Posterior vena cava (tissue), 2 donors: ENCODE results near the gene ATL1. TPM values are rescaled to one million over a fixed set of nuclear protein-coding genes. Genes with fewer than 3 reads are reported as not detected.
"Not testable (repeated sequence)": the region's sequence is repeated elsewhere in the genome, so short reads cannot be mapped to it uniquely, and the experiment has no call there.

Experiments used
- DNase-seq: peaks from one replicate; pipeline ENCODE4 v3.0.0-alpha.2; 2020; ENCODE audit warnings: low spot score
- intact Hi-C, 2 donors: fragments of 100-400 bp; cut with DNase I; formaldehyde crosslinking; loops; one replicate each; pipeline versions ENCODE4 v1.14.1 to v1.14.2; 2022 to 2023
- total RNA-seq, 2 donors: library from RNA; stranded (reverse); fragmentation: NEBNext Ultra II Directional; extraction: Animal tissue kit (Norgen Biotek cat#: 25700); gene quantifications; one replicate each; pipeline ENCODE4 v1.2.1, GENCODE V29; 2021
- donor health status: DM: yes; HTN: yes; CAD: no.
- donor health status: DM: yes; HTN: yes; CAD: no.

Gene ATL1
- total RNA-seq, 2 donors from 2014 or later, result 13.3 to 16.0 TPM

DNA sequence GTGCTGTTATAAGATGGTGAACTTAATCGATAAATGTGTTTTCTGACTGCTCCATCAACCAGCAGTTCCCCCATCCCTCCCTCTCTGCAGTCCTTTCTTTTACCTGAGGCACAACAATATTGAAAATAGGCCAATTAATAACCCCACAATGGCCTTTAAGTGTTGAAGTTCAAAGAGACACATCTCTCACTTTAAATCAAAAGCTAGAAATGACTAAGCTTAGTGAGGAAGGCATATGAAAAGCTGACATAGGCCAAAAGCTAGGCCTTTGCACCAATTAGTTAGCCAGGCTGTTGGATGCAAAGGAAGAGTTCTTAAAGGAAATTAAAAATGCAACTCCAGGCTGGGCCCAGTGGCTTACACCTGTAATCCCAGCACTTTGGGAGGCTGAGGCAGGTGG lies 64.5 kb downstream of the ATL1 start:
- intact Hi-C loops, result no loop called here
- no peak for DNase-seq

GRCh38 chr14:50624947-50625346 lies 65.0 kb downstream of the ATL1 start:
- DNase-seq, intact Hi-C loops: not testable (repeated sequence)

- intact Hi-C loops, result no loop called here
- no peak for DNase-seq
Measured at GRCh38 chr14:50631408-50631821, 71.5 kb downstream of the ATL1 start.

DNA sequence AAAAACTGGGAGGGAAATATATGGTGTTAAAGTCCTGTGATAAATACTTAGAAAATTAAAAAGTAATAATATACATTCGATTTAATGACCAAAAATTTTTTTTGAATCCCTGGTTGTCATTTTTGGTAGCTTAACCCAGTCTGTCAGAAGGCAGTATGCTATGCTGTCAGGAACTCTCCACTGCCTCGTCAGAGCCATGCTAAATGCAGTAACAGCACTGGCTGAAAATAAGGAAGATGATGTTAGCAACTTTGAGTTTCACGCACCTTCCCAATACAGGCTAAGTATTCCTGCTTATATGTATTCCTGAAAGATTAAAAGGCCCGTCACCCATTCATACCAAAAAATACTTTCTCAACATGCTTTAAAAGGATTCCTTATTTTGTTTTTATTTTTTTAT lies 74.0 kb downstream of the ATL1 start:
- intact Hi-C loops, result no loop called here
- no peak for DNase-seq

GRCh38 chr14:50635141-50635540 lies 75.2 kb downstream of the ATL1 start:
- no peak for DNase-seq
- intact Hi-C loops, result no loop called here

DNA sequence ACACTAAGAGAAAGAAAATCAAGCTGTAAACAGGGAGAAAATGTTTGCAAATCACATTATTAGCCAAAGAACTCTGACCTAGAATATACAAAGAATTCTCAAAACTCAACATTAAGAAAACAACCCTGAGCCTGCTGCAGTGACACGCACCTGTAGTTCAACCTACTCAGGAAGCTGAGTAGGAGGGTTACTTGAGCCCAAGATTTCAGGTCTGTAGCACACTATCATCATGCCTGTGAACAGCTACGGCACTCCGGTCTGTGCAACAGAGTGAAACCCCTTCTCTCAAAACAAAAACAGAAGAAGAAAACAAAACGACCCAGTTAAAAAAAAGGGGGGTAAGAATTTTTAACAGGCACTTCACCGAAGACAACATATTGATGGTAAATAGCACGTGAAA lies 87.3 kb downstream of the ATL1 start:
- no peak for DNase-seq
- intact Hi-C loops, result no loop called here

GRCh38 chr14:50647753-50648152 lies 87.8 kb downstream of the ATL1 start:
- intact Hi-C loops, result no loop called here
- DNase-seq, result no peak

GRCh38 chr14:50649691-50650090 lies 89.7 kb downstream of the ATL1 start:
- no peak for DNase-seq
- intact Hi-C loops, result no loop called here

DNA sequence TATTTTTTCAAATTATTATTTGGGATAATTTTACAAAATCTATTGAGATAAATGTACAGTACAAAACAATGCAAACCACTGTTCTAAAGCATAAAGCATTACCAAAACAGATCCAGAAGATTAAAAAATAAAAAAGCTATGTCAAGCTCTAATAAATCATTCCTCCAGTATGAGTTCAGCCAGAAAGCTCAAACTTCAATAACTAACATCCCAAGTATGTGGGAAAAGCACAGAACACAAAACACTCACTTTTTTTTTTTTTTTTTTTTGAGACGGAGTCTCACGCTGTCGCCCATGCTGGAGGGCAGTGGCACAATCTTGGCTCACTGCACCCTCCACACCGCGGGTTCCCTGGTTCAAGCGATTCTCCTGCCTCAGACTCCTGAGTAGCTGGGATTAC lies 96.8 kb downstream of the ATL1 start:
- no peak for DNase-seq
- intact Hi-C loops, result no loop called here

DNA sequence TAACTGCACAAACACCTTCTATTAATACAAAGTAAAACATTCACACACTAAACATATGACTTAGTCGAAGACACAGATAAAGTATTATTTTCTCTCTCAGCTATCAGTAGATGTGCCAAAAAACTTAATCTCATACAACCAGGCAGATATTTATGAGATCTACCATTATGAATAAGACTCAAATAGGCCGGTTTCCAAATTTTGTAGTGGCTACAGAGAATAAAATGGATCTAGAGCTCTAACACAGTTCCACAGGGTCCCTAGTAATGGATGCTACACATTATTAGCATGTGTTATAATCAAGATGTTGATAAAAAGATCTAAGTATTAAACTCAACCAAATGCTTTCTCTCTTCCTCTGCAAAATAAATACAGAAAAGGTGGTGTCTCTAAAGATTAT lies 97.8 kb downstream of the ATL1 start:
- DNase-seq, result no peak
- intact Hi-C loops, result no loop called here

- intact Hi-C loops, result no loop called here
- DNase-seq, result no peak
Measured at GRCh38 chr14:50658203-50658602, 98.3 kb downstream of the ATL1 start.

- DNase-seq, result no peak
- intact Hi-C loops, result no loop called here
Measured at GRCh38 chr14:50659327-50659974, 99.5 kb downstream of the ATL1 start.

- intact Hi-C loops, DNase-seq: not testable (repeated sequence)
Measured at GRCh38 chr14:50664579-50664978, 104.6 kb downstream of the ATL1 start.

GRCh38 chr14:50665300-50665699 lies 105.4 kb downstream of the ATL1 start:
- intact Hi-C loops, DNase-seq: not testable (repeated sequence)

DNA sequence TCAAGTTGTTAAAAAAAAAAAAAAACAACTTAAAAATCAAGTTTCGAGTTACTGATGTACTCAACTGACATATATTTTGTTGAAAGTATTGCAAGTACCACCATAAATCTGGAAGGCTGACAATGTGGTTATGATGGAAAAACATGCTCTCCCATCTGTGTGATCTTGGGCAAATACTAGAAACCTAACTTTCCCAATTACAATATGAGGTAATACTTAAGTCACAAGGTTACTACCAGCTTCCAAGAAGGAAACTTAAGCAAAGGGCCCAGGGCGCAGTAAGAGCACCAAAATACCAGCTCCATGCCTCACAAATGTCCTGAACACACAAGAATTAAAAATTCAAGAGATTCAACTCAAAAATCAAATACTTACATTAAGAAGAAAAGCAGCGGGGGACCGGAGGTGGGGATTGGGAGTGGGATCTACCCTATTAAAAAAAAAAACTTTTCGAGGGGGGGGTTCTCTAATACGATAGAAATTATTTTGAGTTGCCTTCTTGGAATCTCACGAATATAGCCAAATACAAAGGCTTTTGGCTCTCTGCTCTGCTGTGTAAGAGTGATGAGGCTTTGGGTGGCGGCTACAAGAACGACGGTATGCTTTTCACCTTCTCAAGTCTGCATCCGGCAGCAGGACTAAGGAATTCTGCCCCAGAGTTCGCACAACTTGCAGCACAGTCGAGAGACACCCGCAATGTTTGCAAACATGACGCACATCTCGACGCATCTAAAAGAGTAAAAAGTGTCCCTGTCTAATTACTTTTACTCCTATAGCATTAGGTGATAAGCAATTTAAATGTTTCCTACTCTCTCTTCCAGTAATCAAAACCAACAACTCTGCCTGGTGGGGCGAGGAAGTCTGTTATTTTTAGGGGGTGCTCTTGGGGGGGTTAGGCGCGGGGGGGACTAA lies 107.1 kb downstream of the ATL1 start:
- intact Hi-C loops, result no loop called here
- DNase-seq, result no peak

GRCh38 chr14:50667684-50667995 lies 107.7 kb downstream of the ATL1 start:
- no peak for DNase-seq
- intact Hi-C loops, result no loop called here

- intact Hi-C loops, result no loop called here
- peak; percentile 93 for DNase-seq
Measured at GRCh38 chr14:50667996-50668825, 108.3 kb downstream of the ATL1 start, which contains the start of gene SAV1. TSS of gene SAV1 (minus strand) at chr14:50668306. CDS start at chr14:50667967, 339 bp downstream.

DNA sequence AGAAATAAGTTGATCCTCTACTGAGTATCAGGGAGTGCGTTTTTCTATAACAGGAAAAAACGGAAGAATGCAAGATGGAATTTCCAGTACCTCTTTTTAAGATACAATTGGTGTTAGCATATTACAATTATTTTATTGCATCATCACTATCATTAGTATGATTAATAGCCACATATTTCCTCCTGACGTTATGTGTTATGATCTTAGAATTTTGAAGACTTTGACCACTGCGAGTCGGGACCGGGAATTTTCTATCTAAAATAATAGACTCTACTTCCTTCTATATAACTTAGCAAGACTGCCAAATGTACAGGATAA lies 108.8 kb downstream of the ATL1 start:
- no peak for DNase-seq
- intact Hi-C loops, result no loop called here

DNA sequence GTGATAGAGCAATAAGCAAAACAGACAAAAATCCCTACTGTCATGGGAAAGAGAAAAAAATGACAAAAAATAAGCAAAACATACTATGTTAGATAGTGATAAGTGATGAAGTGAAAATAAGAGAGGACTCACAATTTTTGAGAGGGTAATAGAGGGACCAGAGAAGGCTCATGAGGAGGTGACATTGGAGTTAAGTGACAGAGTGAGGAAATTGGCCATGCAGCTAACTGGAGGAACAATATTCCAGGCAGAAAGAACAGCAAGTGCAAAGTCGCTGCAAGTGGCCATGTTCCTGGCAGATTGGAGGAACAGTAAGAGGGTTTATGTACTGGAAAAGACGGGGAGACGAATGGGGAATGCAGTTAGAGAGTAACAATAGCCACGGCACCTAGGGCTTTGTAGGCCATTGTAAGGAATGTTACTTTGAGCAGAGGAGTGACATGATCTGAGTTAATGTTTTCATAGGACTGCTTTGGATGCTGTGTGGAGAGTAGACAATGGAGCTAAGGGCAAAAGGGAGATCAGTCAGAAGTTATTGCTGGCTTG lies 109.6 kb downstream of the ATL1 start:
- DNase-seq, result no peak
- intact Hi-C loops, result no loop called here
